Esophagus muscularis mucosa (tissue), 3 donors: ENCODE measurements around the gene MYO1D.

Experiments
- POLR2AphosphoS5 ChIP-seq, 2 donors: sonication (generic); formaldehyde crosslinking; IDR thresholded peaks; one replicate each; pipeline ENCODE4 v1.6.1; 2017; ENCODE audit warnings: antibody characterized with exemption in 2 of 2
- TF ChIP-seq, protein P1 (sequence below), 3 experiments: fragments of 200-600 bp in 2 of 3; fragments of 450-650 bp in 1 of 3; sonication (generic) in 2 of 3; IDR thresholded peaks; one replicate each; pipeline ENCODE4 v1.5.1; 2017 to 2019; ENCODE audit warnings: antibody characterized with exemption in 3 of 3, mild to moderate bottlenecking in 2 of 3, moderate library complexity in 1 of 3

DNA sequence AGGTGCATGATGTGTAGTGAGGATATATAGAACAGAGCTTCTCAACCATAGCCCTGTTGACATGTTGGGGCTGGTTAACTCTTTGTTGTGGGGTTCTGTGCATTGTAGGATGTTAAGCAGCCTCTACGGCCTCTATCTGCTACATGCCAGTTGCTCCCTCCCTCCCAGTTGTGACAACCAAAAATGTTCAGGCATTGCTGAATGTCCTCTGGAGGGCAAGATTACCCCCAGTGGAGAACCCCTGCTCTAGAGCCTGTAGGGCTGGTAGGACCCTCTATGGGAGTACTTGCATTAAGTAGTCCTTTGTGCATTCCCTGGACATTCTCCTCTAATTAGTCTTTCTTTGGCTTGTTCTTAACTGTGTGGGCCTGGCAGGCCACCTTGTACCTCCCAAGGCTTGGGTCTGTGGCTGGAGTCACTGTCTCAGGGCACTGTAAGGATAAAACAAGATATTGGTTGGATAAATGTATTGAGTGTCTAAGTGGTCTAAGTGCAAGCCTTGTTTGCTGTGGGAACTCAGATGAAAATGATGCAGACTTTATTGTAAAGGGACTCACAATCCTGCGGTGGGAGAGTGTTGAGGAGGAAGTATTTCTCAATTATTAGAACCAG lies 19.8 kb upstream of the MYO1D start:
- TF ChIP-seq, protein P1, sequence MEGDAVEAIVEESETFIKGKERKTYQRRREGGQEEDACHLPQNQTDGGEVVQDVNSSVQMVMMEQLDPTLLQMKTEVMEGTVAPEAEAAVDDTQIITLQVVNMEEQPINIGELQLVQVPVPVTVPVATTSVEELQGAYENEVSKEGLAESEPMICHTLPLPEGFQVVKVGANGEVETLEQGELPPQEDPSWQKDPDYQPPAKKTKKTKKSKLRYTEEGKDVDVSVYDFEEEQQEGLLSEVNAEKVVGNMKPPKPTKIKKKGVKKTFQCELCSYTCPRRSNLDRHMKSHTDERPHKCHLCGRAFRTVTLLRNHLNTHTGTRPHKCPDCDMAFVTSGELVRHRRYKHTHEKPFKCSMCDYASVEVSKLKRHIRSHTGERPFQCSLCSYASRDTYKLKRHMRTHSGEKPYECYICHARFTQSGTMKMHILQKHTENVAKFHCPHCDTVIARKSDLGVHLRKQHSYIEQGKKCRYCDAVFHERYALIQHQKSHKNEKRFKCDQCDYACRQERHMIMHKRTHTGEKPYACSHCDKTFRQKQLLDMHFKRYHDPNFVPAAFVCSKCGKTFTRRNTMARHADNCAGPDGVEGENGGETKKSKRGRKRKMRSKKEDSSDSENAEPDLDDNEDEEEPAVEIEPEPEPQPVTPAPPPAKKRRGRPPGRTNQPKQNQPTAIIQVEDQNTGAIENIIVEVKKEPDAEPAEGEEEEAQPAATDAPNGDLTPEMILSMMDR (IDR thresholded peaks at IDR 0.05): no peak
- no peak for TF ChIP-seq POLR2AphosphoS5 (IDR thresholded peaks at IDR 0.05)
